ENCODE results near the gene CROCC.
A peak's percentile ranks its signal among the peaks of the same experiment; 100 is the strongest.
"Not testable (repeated sequence)": the region's sequence is repeated elsewhere in the genome, so short reads cannot be mapped to it uniquely, and the experiment has no call there.

CROCC gene

GRCh38 chr1:16896316-16897055 is 25.2 kb upstream of the CROCC start:
- DNase-seq: peak; percentile 76

GRCh38 chr1:16897653-16898052 is 24.1 kb upstream of the CROCC start:
- not testable (repeated sequence) for DNase-seq

- not testable (repeated sequence) for DNase-seq
Observed at GRCh38 chr1:16898298-16898697, 23.4 kb upstream of the CROCC start.

- not testable (repeated sequence) for DNase-seq
Observed at GRCh38 chr1:16899020-16899419, 22.7 kb upstream of the CROCC start.

- DNase-seq: no peak
Observed at GRCh38 chr1:16900751-16901150, 21.0 kb upstream of the CROCC start.

- DNase-seq: not testable (repeated sequence)
Observed at GRCh38 chr1:16901371-16901770, 20.4 kb upstream of the CROCC start.

- no peak for DNase-seq
Observed at GRCh38 chr1:16903054-16903453, 18.7 kb upstream of the CROCC start.

GRCh38 chr1:16903458-16903796 is 18.3 kb upstream of the CROCC start:
- peak; percentile 51 for DNase-seq

- DNase-seq: peak; percentile 99
Observed at GRCh38 chr1:16904560-16905109, 17.1 kb upstream of the CROCC start.

GRCh38 chr1:16905110-16905867 is 16.4 kb upstream of the CROCC start:
- DNase-seq: no peak

GRCh38 chr1:16905868-16906702 is 15.6 kb upstream of the CROCC start:
- no peak for DNase-seq

- no peak for DNase-seq
Observed at GRCh38 chr1:16906873-16907272, 14.9 kb upstream of the CROCC start.

- DNase-seq: no peak
Observed at GRCh38 chr1:16907870-16908758, 13.6 kb upstream of the CROCC start.

- not testable (repeated sequence) for DNase-seq
Observed at GRCh38 chr1:16911851-16912721, 9.6 kb upstream of the CROCC start.

GRCh38 chr1:16912742-16913141 is 9.0 kb upstream of the CROCC start:
- not testable (repeated sequence) for DNase-seq

- DNase-seq: no peak
Observed at GRCh38 chr1:16913181-16913832, 8.4 kb upstream of the CROCC start.

- DNase-seq: peak; percentile 95
Observed at GRCh38 chr1:16913833-16914662, 7.7 kb upstream of the CROCC start.

GRCh38 chr1:16914928-16915626 is 6.7 kb upstream of the CROCC start:
- DNase-seq: peak; percentile 25

GRCh38 chr1:16915627-16915973 is 6.1 kb upstream of the CROCC start:
- no peak for DNase-seq
